HL-60 (cell line): ENCODE measurements around the gene PYROXD2.

Experiments
- CTCF ChIP-seq: IDR thresholded peaks from one replicate; pipeline ENCODE4 v1.5.1; 2011; ENCODE audit warnings: low read length, control low read depth, inconsistent platforms; ENCODE audit not compliant: insufficient read depth
- GABPA ChIP-seq: IDR thresholded peaks from 2 replicates; pipeline ENCODE4 v1.6.1; 2012; ENCODE audit warnings: low read depth

GRCh38 chr10:98399784-98400183 lies 15.2 kb downstream of the PYROXD2 start:
- TF ChIP-seq CTCF (no peak), GABPA (no peak)
